DMS79 (cell line): ENCODE results near the gene EIF4B.
"Not testable (repeated sequence)": the region's sequence is repeated elsewhere in the genome, so short reads cannot be mapped to it uniquely, and the experiment has no call there.

Experiments
- DNase-seq: peaks from one replicate; lab custom pipeline; 2025; lab: John Stamatoyannopoulos, UW

EIF4B gene

GRCh38 chr12:53005986-53006809 lies at the start of gene EIF4B:
Gene EIF4B (plus strand): TSS chr12:53006456. CDS start chr12:53006484, 28 bp downstream.
- DNase-seq, result peak; percentile 92

- DNase-seq, result no peak
These were observed 49.3 kb upstream of the EIF4B start for GRCh38 chr12:52956987-52957386.

- no peak for DNase-seq
These were observed 41.5 kb upstream of the EIF4B start for GRCh38 chr12:52964556-52965336.

- no peak for DNase-seq
These were observed 40.9 kb upstream of the EIF4B start for GRCh38 chr12:52965337-52965731.

GRCh38 chr12:52969166-52969795 lies 37.0 kb upstream of the EIF4B start:
- DNase-seq, result no peak

- peak; percentile 70 for DNase-seq
These were observed 36.3 kb upstream of the EIF4B start for GRCh38 chr12:52969828-52970569.

- DNase-seq, result no peak
These were observed 34.5 kb upstream of the EIF4B start for GRCh38 chr12:52971679-52972329.

GRCh38 chr12:52975204-52975603 lies 31.1 kb upstream of the EIF4B start:
- no peak for DNase-seq

- DNase-seq, result no peak
These were observed 30.3 kb upstream of the EIF4B start for GRCh38 chr12:52975820-52976573.

GRCh38 chr12:52976574-52977071 lies 29.6 kb upstream of the EIF4B start:
- DNase-seq, result no peak

- no peak for DNase-seq
These were observed 29.1 kb upstream of the EIF4B start for GRCh38 chr12:52977170-52977569.

- DNase-seq, result no peak
These were observed 26.1 kb upstream of the EIF4B start for GRCh38 chr12:52980096-52980649.

GRCh38 chr12:52980650-52981423 lies 25.4 kb upstream of the EIF4B start:
- DNase-seq, result peak; percentile 59

GRCh38 chr12:52984136-52984535 lies 22.1 kb upstream of the EIF4B start:
- no peak for DNase-seq

- no peak for DNase-seq
These were observed 17.4 kb upstream of the EIF4B start for GRCh38 chr12:52988898-52989297.

- DNase-seq, result no peak
These were observed 16.1 kb upstream of the EIF4B start for GRCh38 chr12:52990206-52990605.

- DNase-seq, result not testable (repeated sequence)
These were observed 14.0 kb upstream of the EIF4B start for GRCh38 chr12:52992240-52992639.

- DNase-seq, result no peak
These were observed 13.3 kb upstream of the EIF4B start for GRCh38 chr12:52992699-52993557.

GRCh38 chr12:52993558-52993869 lies 12.7 kb upstream of the EIF4B start:
- DNase-seq, result no peak
